GM12878 (cell line): ENCODE results near the gene PVALEF. TPM values are rescaled to one million over a fixed set of nuclear protein-coding genes. Genes with fewer than 3 reads are reported as not detected.

Experiments
- ATAC-seq: fragments of 200-7000 bp; cut with Tn5 transposase; 3 replicates; pipeline ENCODE4 v1.9.1; 2020; ENCODE audit warnings: mild to moderate bottlenecking, moderate library complexity
- BruUV-seq: library from RNA; stranded (reverse); fragments of 400-500 nt; replicated peaks from 2 replicates; lab custom pipeline; 2021; lab: Mats Ljungman, UMichigan
- CTCF ChIA-PET: fragments of 300-600 bp; sonication (Branson Sonifier 250); formaldehyde crosslinking; extraction: SDS; loops from one replicate; lab custom pipeline; 2021; ENCODE audit warnings: inconsistent platforms; lab: Yijun Ruan, JAX
- POLR2A ChIA-PET: fragments of 350-600 bp; formaldehyde crosslinking; extraction: SDS; loops from one replicate; lab custom pipeline; 2021; ENCODE audit warnings: inconsistent platforms; lab: Charles Lee
- RAD21 ChIA-PET: fragments of 300-600 bp; sonication (Branson Sonifier 250); formaldehyde crosslinking; loops from one replicate; lab custom pipeline; 2023; ENCODE audit warnings: antibody characterized with exemption; ENCODE audit not compliant: unreplicated experiment; lab: Charles Lee
- SMC1A ChIA-PET: fragments of 300-600 bp; sonication (Branson Sonifier 250); formaldehyde crosslinking; loops from one replicate; lab custom pipeline; 2023; ENCODE audit not compliant: unreplicated experiment, uncharacterized antibody; lab: Charles Lee
- DNase-seq: peaks from one replicate; pipeline ENCODE4 v3.0.0-alpha.2; 2011; ENCODE audit warnings: low read depth, low spot score
- FAIRE-seq: peaks from 3 replicates; lab custom pipeline; 2011; peaks lifted over from hg19 to GRCh38; lab: Jason Lieb, UNC
- H2AFZ ChIP-seq: 2 replicates; pipeline ENCODE4 v1.6.0; 2011; ENCODE audit warnings: low read depth, low read length, control low read depth; ENCODE audit not compliant: control insufficient read depth
- H3K27ac ChIP-seq: 2 replicates; pipeline ENCODE4 v1.5.1; 2011; ENCODE audit warnings: control low read depth; ENCODE audit not compliant: control insufficient read depth, insufficient read depth
- H3K27me3 ChIP-seq, 2 experiments: replicated peaks in 1 of 2; 2 replicates each; pipeline versions ENCODE4 v1.6.0 to v1.6.1; 2011; ENCODE audit warnings: low read length in 1 of 2; ENCODE audit not compliant: control insufficient read depth in 2 of 2, insufficient read depth in 2 of 2
- H3K36me3 ChIP-seq, 2 experiments: 2 replicates each; pipeline ENCODE4 v1.5.1; 2011; ENCODE audit warnings: low read length in 1 of 2; ENCODE audit not compliant: control insufficient read depth in 2 of 2, insufficient read depth in 2 of 2
- H3K4me1 ChIP-seq: 2 replicates; pipeline ENCODE4 v1.6.1; 2011; ENCODE audit warnings: mild to moderate bottlenecking, low read length, moderate library complexity, mixed read lengths; ENCODE audit not compliant: control insufficient read depth, insufficient read depth
- H3K4me2 ChIP-seq: 2 replicates; pipeline ENCODE4 v1.6.0; 2011; ENCODE audit warnings: control low read depth; ENCODE audit not compliant: control insufficient read depth, insufficient read depth
- H3K4me3 ChIP-seq: fragments of 200-600 bp; sonication (generic); 2 replicates; pipeline ENCODE4 v1.5.1; 2016
- H3K79me2 ChIP-seq: 2 replicates; pipeline ENCODE4 v1.6.0; 2011; ENCODE audit warnings: low read length; ENCODE audit not compliant: control insufficient read depth, insufficient read depth
- H3K9ac ChIP-seq: 2 replicates; pipeline ENCODE4 v1.8.0; 2011; ENCODE audit warnings: low read length, control low read depth, mixed read lengths; ENCODE audit not compliant: control insufficient read depth, insufficient read depth
- H3K9me3 ChIP-seq: replicated peaks from 3 replicates; pipeline ENCODE4 v1.5.1; 2011; ENCODE audit warnings: mild to moderate bottlenecking, low read length; ENCODE audit not compliant: control insufficient read depth, insufficient read depth
- H4K20me1 ChIP-seq: 2 replicates; pipeline ENCODE4 v1.6.0; 2011; ENCODE audit not compliant: control insufficient read depth, insufficient read depth
- CREB1 ChIP-seq: IDR thresholded peaks from 2 replicates; pipeline ENCODE4 v1.6.1; 2012; ENCODE audit warnings: low read depth, mild to moderate bottlenecking, inconsistent platforms
- CREM ChIP-seq: IDR thresholded peaks from 2 replicates; pipeline ENCODE4 v1.6.1; 2014; ENCODE audit warnings: antibody characterized with exemption, low read depth
- E2F4 ChIP-seq: IDR thresholded peaks from 2 replicates; pipeline ENCODE4 v1.6.1; 2012; ENCODE audit warnings: low read depth, low read length, improper control_type of control experiment
- EGR1 ChIP-seq, 2 experiments: IDR thresholded peaks; 1 replicate in 1 of 2; 2 replicates in 1 of 2; pipeline ENCODE4 v1.6.1; 2011 to 2012; ENCODE audit warnings: low read depth in 2 of 2, low read length in 2 of 2, borderline replicate concordance in 1 of 2, mild to moderate bottlenecking in 1 of 2, moderate library complexity in 1 of 2
- HDAC6 ChIP-seq: fragments of 200-600 bp; sonication (generic); IDR thresholded peaks from one replicate; pipeline ENCODE4 v1.8.0; 2017; ENCODE audit warnings: antibody characterized with exemption; ENCODE audit not compliant: unreplicated experiment
- MXI1 ChIP-seq: fragments of 150-350 bp; IDR thresholded peaks from 2 replicates; pipeline ENCODE4 v1.6.1; 2011; ENCODE audit warnings: low read depth, mild to moderate bottlenecking, inconsistent platforms, low read length, improper control_type of control experiment
- SREBF1 ChIP-seq: IDR thresholded peaks from 2 replicates; pipeline ENCODE4 v1.6.1; 2012; ENCODE audit warnings: mild to moderate bottlenecking, low read length
- ZBTB40 ChIP-seq: fragments of 450-650 bp; IDR thresholded peaks from 2 replicates; pipeline ENCODE4 v1.6.1; 2016; ENCODE audit warnings: mild to moderate bottlenecking, moderate library complexity, borderline replicate concordance
- WGBS: methylation state at CpG from one replicate; pipeline ENCODE4 v1.1.6; 2016; ENCODE audit warnings: low lambda C conversion rate; ENCODE audit not compliant: insufficient replicate concordance, insufficient coverage; ENCODE audit errors: missing lambda C conversion rate; 5-methylcytosine and 5-hydroxymethylcytosine counted together
- in situ Hi-C: fragments of 300-500 bp; cut with MboI; formaldehyde crosslinking; loops from 9 replicates; pipeline ENCODE4 v1.14.3; 2018; ENCODE audit warnings: mixed read lengths
- intact Hi-C: fragments of 100-400 bp; cut with micrococcal nuclease; formaldehyde crosslinking; loops from one replicate; pipeline ENCODE4 v1.14.2; 2022; ENCODE audit not compliant: unreplicated experiment
- polyA plus RNA-seq, 11 experiments: library from polyadenylated mRNA; depleted of rRNA in 4 of 11; unstranded in 6 of 11; stranded (reverse) in 5 of 11; fragments of >200 nt; fragmentation: Nextera tagmentation in 4 of 11; fragmentation: Illumina TruSeq in 1 of 11; extraction: Ambion mirVana in 4 of 11; extraction: Trizol in 1 of 11; gene quantifications; 1 replicate in 1 of 11; 2 replicates in 10 of 11; pipeline versions ENCODE4 v1.2.1 to v1.2.3, GENCODE V29; 2011 to 2016; ENCODE audit warnings: inconsistent platforms in 2 of 11, missing spikeins in 2 of 11, low read depth in 1 of 11
- total RNA-seq, 4 experiments: library from RNA; depleted of rRNA in 3 of 4; stranded (reverse); fragments of >200 nt in 3 of 4; fragmentation: Illumina TruSeq in 1 of 4; extraction: Trizol in 1 of 4; gene quantifications; 2 replicates each; pipeline versions ENCODE4 v1.2.1 to v1.2.3, GENCODE V29; 2013 to 2021

Gene PVALEF
- total and polyA plus RNA-seq, 10 of the 15 experiments (the other 5 are each of a cell fraction or from before 2014, with no cell fraction given): not detected

GRCh38 chr17:81219476-81220180 lies 54.3 kb downstream of the PVALEF start (continued):
- TF ChIP-seq ZBTB40 (no peak), CREB1 (no peak), MXI1 (no peak)

- H3K27ac ChIP-seq: no peak overlapping the region
- H3K36me3 ChIP-seq: no peaks in the 10 kb centered on the region
- H3K27me3 ChIP-seq: no peaks in the 10 kb centered on the region
- no peak overlapping the region for H2AFZ ChIP-seq
- POLR2A ChIA-PET: interaction anchor here (0.8 kb wide), 2 partner anchors 74 kb away, joined by 5 to 9 read pairs; partner anchors contain the start of gene SLC38A10
- DNase-seq: no peak
- CTCF ChIA-PET: interaction anchor here (1.3 kb wide), 1 partner anchor 31 kb away, joined by 3 read pairs; no protein-coding TSS in a partner anchor
- in situ Hi-C loops: no loop called here
- no peak for TF ChIP-seq HDAC6
- no peak for TF ChIP-seq ZBTB40
- no peak for TF ChIP-seq E2F4
- TF ChIP-seq CREM: no peak
- TF ChIP-seq SREBF1: no peak
- no peak for TF ChIP-seq EGR1 (IDR thresholded peaks at IDR 0.05; ENCODE audit: borderline replicate concordance in 1 of 2, low read depth in 2 of 2, low read length in 2 of 2)
- TF ChIP-seq, all 136 proteins: peak for 0
- no peak overlapping the region for H3K9ac ChIP-seq
- peak overlapping the region; percentile 96 for H3K4me3 ChIP-seq
- peaks cover 9% of the 10 kb centered on the region for H3K4me1 ChIP-seq
- H3K4me2 ChIP-seq: peak overlapping the region; percentile 93
- H3K9me3 ChIP-seq: no peaks in the 10 kb centered on the region
- BruUV-seq: no TSS peak
- ChIA-PET SMC1A (no interaction called here), RAD21 (no interaction called here)
- intact Hi-C loops: no loop called here
- FAIRE-seq (no peak), ATAC-seq (no peak)
- WGBS: 50% methylated on average over 11 of the region's 11 CpGs
- H3K79me2 ChIP-seq: peaks cover 3% of the 10 kb centered on the region
- H4K20me1 ChIP-seq: no peaks in the 10 kb centered on the region
These were observed 56.1 kb downstream of the PVALEF start for GRCh38 chr17:81221371-81221841.
